BE2C (cell line): Measurements from ENCODE around the gene PPP1R37.

ENCODE experiments used
- DNase-seq: peaks from one replicate; pipeline ENCODE4 v3.0.0-alpha.2; 2020
- H3K27me3 ChIP-seq: fragments of 250-450 bp; sonication (Bioruptor Pico); 2 replicates; pipeline ENCODE4 v1.5.1; 2020; ENCODE audit warnings: mild to moderate bottlenecking
- H3K36me3 ChIP-seq: fragments of 250-450 bp; sonication (Bioruptor Pico); 2 replicates; pipeline ENCODE4 v1.5.1; 2020; ENCODE audit warnings: mild to moderate bottlenecking
- H3K4me1 ChIP-seq: fragments of 250-450 bp; sonication (Bioruptor Pico); 2 replicates; pipeline ENCODE4 v1.5.1; 2020
- H3K4me3 ChIP-seq: 2 replicates; pipeline ENCODE4 v1.5.1; 2011; ENCODE audit warnings: low read depth, low read length
- H3K9me3 ChIP-seq: fragments of 250-450 bp; sonication (Bioruptor Pico); 2 replicates; pipeline ENCODE4 v1.5.1; 2020
- TF ChIP-seq, protein P1 (sequence below): IDR thresholded peaks from 2 replicates; pipeline ENCODE4 v1.5.1; 2012; ENCODE audit warnings: mild to moderate bottlenecking, low read depth, low read length

The PPP1R37 gene

DNA sequence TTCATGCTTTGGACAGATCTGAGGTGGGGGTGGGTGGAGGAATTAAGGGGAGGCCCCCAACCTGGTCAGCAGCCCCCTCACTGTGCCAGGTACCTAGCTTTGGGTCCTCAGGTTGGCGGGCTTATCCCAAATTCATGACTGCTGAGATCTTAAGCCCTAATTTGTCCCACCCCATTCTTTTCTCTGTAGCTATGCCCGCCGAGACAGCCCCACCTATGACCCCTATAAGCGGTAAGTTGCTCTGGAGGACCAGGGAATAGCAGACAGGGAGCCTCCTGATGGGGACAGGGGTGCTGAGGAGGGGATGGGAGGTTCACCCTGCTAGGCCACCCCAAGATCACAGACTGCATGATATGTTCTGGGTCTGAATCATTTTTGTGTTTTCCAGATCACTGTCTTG, 31.0 kb upstream of the PPP1R37 start:
- TF ChIP-seq, protein P1, sequence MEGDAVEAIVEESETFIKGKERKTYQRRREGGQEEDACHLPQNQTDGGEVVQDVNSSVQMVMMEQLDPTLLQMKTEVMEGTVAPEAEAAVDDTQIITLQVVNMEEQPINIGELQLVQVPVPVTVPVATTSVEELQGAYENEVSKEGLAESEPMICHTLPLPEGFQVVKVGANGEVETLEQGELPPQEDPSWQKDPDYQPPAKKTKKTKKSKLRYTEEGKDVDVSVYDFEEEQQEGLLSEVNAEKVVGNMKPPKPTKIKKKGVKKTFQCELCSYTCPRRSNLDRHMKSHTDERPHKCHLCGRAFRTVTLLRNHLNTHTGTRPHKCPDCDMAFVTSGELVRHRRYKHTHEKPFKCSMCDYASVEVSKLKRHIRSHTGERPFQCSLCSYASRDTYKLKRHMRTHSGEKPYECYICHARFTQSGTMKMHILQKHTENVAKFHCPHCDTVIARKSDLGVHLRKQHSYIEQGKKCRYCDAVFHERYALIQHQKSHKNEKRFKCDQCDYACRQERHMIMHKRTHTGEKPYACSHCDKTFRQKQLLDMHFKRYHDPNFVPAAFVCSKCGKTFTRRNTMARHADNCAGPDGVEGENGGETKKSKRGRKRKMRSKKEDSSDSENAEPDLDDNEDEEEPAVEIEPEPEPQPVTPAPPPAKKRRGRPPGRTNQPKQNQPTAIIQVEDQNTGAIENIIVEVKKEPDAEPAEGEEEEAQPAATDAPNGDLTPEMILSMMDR = no peak
- H3K9me3 ChIP-seq = no peaks in the 10 kb centered on the region
- H3K4me1 ChIP-seq = no peaks in the 10 kb centered on the region
- H3K27me3 ChIP-seq = no peaks in the 10 kb centered on the region
- peaks cover 84% of the 10 kb centered on the region for H3K36me3 ChIP-seq
- no peak overlapping the region for H3K4me3 ChIP-seq
- no peak for DNase-seq

DNA sequence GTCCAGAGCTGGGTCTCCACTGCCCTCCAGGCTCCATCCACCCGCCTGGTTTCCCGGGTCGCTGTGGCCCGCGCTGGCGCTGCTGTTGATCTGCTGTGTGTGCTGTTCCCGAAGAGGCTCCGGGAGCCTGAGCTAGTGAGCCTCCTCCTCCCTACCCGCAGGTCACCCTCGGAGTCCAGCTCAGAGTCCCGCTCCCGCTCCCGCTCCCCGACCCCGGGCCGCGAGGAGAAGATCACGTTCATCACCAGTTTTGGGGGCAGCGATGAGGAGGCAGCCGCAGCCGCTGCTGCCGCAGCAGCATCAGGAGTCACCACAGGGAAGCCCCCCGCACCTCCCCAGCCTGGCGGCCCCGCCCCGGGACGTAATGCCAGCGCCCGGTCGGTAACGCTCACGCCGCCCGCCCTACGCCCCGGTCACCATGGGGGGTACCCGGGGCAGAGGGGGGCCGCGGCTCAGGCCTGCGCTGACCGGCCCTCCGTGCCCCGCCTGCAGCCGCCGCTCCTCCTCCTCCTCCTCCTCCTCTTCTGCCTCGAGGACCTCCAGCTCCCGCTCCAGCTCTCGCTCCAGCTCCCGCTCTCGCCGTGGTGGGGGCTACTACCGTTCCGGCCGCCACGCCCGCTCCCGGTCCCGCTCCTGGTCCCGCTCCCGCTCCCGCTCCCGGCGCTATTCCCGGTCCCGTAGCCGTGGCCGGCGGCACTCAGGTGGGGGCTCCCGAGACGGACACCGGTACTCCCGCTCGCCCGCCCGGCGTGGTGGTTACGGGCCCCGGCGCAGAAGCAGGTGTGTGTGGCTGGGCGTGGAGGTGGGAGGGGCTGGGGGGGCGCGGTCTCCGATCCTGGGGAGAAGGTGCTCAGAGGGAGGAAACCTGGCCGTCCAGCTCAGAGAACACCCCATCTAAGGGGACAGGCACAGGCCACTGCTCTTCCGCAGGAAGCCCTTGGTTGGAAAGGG, 28.9 kb upstream of the PPP1R37 start:
- TF ChIP-seq, protein P1 = no peak
- H3K36me3 ChIP-seq = peaks cover 81% of the 10 kb centered on the region

DNA sequence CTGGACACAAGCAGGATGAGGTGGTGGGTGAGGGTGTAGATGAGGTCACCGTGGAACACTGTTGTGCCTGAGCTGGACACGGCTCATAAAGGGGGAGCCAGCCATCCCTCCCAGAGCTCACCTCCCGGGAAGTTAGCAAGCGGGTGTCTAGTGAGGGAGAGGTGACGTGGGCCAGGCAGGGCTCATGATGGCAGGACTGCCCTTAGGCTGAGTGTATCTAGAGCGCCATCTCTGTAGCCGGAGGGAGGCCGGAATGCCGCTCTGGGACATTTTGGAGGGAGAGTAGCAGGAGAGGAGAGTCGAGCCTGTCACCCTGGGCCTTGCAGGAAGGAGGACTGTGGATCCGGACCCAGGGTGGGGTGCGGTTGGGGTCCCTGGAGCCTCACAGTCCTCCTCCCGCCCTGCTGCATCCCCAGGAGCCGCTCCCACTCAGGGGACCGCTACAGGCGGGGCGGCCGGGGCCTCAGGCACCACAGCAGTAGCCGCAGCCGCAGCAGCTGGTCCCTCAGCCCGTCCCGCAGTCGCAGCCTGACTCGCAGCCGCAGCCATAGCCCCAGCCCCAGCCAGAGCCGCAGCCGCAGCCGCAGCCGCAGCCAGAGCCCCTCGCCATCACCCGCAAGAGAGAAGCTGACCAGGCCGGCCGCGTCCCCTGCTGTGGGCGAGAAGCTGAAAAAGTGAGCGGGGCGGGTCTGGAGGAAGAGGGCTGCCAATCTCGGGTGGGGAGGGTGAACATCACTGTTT, 25.9 kb upstream of the PPP1R37 start:
- H3K27me3 ChIP-seq = no peaks in the 10 kb centered on the region
- peaks cover 78% of the 10 kb centered on the region for H3K36me3 ChIP-seq
- H3K4me3 ChIP-seq = no peak overlapping the region
- no peak for DNase-seq
- H3K4me1 ChIP-seq = no peaks in the 10 kb centered on the region
- TF ChIP-seq, protein P1 = no peak
- H3K9me3 ChIP-seq = no peaks in the 10 kb centered on the region

More for the DNA sequence above, 28.9 kb upstream of the PPP1R37 start:
- no peak for DNase-seq
- H3K4me3 ChIP-seq = no peak overlapping the region
- no peaks in the 10 kb centered on the region for H3K9me3 ChIP-seq
- no peaks in the 10 kb centered on the region for H3K4me1 ChIP-seq
- no peaks in the 10 kb centered on the region for H3K27me3 ChIP-seq

DNA sequence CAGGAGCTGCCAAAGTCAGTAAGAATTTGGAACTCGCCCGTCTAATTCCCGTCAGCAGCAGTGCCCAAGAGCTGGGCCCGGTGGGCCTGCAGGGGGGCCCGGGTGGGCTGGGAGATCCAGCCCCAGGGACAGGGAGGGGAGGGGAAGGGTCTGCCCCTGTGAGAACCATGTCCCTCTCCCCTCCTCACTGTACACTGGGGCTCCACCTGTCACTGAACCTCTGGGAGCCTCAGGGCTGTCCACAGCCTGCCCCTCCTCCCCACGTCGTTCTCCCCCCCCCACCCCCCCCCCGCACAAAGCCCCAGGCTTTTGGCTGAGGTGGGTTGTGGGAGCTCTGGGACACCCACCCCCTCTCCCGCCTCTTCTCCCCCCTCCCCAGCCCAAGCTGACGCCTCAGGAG, 24.9 kb upstream of the PPP1R37 start:
- TF ChIP-seq, protein P1 = no peak
- Histone ChIP-seq H3K27me3 (no peaks in the 10 kb centered on the region), H3K4me3 (no peak overlapping the region), H3K4me1 (no peaks in the 10 kb centered on the region), H3K36me3 (peaks cover 78% of the 10 kb centered on the region), H3K9me3 (no peaks in the 10 kb centered on the region)
- DNase-seq = no peak

DNA sequence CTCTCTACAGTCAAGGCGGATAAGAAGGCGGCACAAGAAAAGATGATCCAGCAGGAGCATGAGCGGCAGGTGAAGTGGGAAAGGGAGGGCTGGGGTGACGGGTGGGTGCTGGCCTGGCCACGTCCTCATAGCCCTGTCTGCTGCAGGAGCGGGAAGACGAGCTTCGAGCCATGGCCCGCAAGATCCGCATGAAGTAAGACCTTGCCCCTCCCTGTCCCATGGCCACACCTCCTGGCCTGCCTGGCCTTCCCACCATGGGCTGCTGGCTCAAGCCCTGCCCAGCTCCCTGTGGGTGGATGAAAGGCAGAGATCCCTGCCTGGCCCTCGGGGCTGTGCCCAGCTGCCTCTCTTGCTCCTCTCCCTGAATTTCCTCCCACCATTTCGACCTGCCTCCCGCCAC, 23.9 kb upstream of the PPP1R37 start:
- no peaks in the 10 kb centered on the region for H3K9me3 ChIP-seq
- no peaks in the 10 kb centered on the region for H3K27me3 ChIP-seq
- H3K4me1 ChIP-seq = no peaks in the 10 kb centered on the region
- peaks cover 72% of the 10 kb centered on the region for H3K36me3 ChIP-seq
- no peak overlapping the region for H3K4me3 ChIP-seq
- TF ChIP-seq, protein P1 = no peak
- peak; percentile 46 for DNase-seq
